Measurements from ENCODE around the gene SLC37A3. TPM values are rescaled to one million over a fixed set of nuclear protein-coding genes. Genes with fewer than 3 reads are reported as not detected.
"Not testable (repeated sequence)": the region's sequence is repeated elsewhere in the genome, so short reads cannot be mapped to it uniquely, and the experiment has no call there.

SLC37A3 gene
- total RNA-seq, 2 experiments from 2014 or later = 19.9 to 23.9 TPM

DNA sequence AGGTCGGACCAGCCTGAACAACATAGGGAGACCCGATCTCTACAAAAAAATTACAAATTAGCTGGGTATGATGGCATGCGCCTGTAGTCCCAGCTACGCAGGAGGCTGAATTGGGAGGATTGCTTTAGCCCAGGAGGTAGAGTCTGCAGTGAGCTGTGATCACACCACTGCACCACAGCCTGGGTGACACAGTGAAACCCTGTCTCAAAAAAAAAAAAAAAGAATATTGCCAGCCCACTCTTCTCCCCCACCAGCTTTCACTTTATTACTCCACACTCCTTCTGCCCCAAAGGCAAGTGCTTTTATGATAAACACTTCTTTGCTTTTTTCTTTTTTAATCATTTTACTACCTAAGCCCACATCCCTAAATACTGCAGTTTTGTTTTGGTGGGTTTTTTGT is 20.3 kb upstream of the SLC37A3 start:
- POLR2A ChIA-PET = no interaction called here
- no peaks in the 10 kb centered on the region for H3K9me3 Mint-ChIP-seq (ENCODE audit: insufficient read depth)
- CTCF ChIA-PET = no interaction called here
- H3K36me3 Mint-ChIP-seq (ENCODE audit: low read depth) = peaks cover 5% of the 10 kb centered on the region
- H3K4me1 Mint-ChIP-seq (ENCODE audit: low read depth) = peaks cover 19% of the 10 kb centered on the region
- H3K4me3 Mint-ChIP-seq = no peak overlapping the region
- ATAC-seq (no peak), DNase-seq (no peak)
- no peak overlapping the region for H3K27ac Mint-ChIP-seq
- no peaks in the 10 kb centered on the region for H3K27me3 Mint-ChIP-seq (ENCODE audit: low read depth)

DNA sequence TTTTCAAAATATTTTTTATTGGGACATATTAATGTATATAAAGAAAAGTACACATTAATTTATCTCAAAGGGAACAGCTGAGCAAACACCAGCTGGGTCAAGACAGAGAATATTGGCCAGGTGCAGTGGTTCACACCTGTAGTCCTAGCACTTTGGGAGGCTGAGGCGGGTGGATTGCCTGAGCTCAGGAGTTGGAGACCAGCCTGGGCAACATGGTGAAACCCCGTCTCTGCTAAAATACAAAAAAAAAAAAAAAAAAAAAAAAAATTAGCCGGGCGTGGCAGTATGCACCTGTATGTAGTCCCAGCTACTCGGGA is 19.8 kb upstream of the SLC37A3 start:
- not testable (repeated sequence) for H3K9me3 Mint-ChIP-seq (ENCODE audit: insufficient read depth); H3K36me3 Mint-ChIP-seq (ENCODE audit: low read depth); H3K4me3 Mint-ChIP-seq; H3K27ac Mint-ChIP-seq; DNase-seq; ATAC-seq; H3K27me3 Mint-ChIP-seq (ENCODE audit: low read depth)
- peaks cover 19% of the 10 kb centered on the region for H3K4me1 Mint-ChIP-seq (ENCODE audit: low read depth)
- ChIA-PET POLR2A (interaction anchor here (0.7 to 1.6 kb wide), 2 partner anchors 14 to 1173 kb away, joined by 3 to 6 read pairs; partner anchors contain the start of gene RAB19), CTCF (interaction anchor here (1.3 kb wide), 1 partner anchor 27 kb away, joined by 7 read pairs; no protein-coding TSS in a partner anchor)

DNA sequence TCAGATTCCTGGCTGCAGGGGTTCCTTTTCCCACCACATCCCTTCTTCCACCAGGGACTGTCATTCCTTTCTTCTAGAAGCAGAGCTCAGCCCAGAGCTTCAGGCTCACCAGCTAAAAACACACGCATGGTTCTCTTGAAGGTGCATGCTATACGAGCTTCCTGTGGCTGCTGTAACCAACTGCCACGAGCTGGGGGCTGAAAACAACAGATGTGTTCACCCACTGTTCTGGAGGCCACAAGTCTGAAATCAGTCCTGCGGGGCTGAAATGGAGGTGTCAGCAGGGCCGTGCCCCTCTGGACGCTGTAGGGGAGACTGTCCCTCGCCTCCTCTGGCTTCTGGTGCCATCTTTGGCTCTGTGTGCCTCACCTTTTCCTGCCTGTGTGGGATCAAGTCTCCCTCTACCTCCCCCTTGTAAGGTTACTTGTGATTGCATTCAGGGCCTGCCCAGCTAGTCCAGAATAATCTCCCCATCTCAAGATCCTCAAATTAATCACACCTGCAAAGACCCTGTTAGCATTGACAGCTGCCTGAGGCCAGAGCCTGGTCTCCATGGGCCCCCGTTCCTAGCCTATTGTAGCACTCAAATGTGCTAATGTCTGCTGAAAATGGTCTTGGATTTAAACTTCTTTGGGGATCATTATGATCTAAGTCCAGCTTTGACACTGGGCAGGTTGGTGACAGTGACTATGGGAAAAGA is 19.3 kb upstream of the SLC37A3 start:
- POLR2A ChIA-PET = interaction anchor here (0.6 to 1.6 kb wide), 5 partner anchors 11 to 1173 kb away, joined by 3 to 7 read pairs (median 4); partner anchors contain the start of genes LUC7L2 and RAB19
- ATAC-seq = peak; percentile 73
- Mint-ChIP-seq H3K9me3 (ENCODE audit: insufficient read depth) (no peaks in the 10 kb centered on the region), H3K36me3 (ENCODE audit: low read depth) (peaks cover 7% of the 10 kb centered on the region), H3K4me1 (ENCODE audit: low read depth) (peaks cover 19% of the 10 kb centered on the region), H3K27ac (peak overlapping the region; percentile 75), H3K27me3 (ENCODE audit: low read depth) (no peaks in the 10 kb centered on the region), H3K4me3 (no peak overlapping the region)
- DNase-seq = peak; percentile 43
- CTCF ChIA-PET = interaction anchor here (0.9 to 1.4 kb wide), 4 partner anchors 21 to 42 kb away, joined by 3 to 7 read pairs (median 4); no protein-coding TSS in a partner anchor

DNA sequence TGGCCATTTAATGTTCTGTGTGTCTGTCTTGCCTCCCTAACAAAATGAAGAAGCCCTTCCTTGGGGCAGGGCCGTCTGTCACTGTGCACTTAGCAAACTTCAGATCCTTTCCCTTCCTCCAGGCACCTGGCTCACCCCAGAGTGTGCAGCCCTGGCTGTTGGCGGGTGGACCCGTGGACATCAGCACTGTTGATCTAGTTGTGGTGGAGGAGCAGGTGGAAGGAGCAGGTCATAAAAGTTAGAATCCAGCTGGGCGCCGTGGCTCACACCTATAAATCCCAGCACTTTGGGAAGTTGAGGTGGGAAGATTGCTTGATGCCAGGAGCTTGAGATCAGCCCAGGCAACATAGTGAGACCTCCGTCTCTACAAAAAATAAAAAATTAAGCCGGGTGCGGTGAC is 18.2 kb upstream of the SLC37A3 start:
- peaks cover 19% of the 10 kb centered on the region for H3K4me1 Mint-ChIP-seq (ENCODE audit: low read depth)
- no peaks in the 10 kb centered on the region for H3K27me3 Mint-ChIP-seq (ENCODE audit: low read depth)
- DNase-seq (no peak), ATAC-seq (no peak)
- H3K9me3 Mint-ChIP-seq (ENCODE audit: insufficient read depth) = no peaks in the 10 kb centered on the region
- POLR2A ChIA-PET = interaction anchor here (0.9 to 1.6 kb wide), 3 partner anchors 12 to 1057 kb away, joined by 3 to 7 read pairs (median 6); partner anchors contain the start of genes LUC7L2 and RAB19
- CTCF ChIA-PET = interaction anchor here (0.9 to 1.4 kb wide), 3 partner anchors 19 to 27 kb away, joined by 3 read pairs; no protein-coding TSS in a partner anchor
- no peak overlapping the region for H3K27ac Mint-ChIP-seq
- H3K36me3 Mint-ChIP-seq (ENCODE audit: low read depth) = peaks cover 10% of the 10 kb centered on the region
- H3K4me3 Mint-ChIP-seq = no peak overlapping the region

DNA sequence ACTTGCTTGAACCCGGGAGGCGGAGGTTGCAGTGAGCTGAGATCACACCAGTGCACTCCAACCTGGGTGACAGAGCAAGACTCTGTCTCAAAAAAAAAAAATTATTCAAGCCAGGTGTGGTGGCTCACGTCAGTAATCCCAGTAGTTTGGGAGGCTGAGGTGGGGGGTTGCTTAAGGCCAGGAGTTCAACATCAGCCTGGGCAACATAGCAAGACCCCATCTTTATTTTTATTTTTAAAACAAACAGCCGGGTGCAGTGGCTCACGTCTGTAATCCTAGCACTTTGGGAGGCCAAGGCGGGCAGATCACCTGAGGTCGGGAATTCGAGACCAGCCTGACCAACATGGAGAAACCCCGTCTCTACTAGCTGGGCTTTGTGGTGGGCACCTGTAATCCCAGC is 17.5 kb upstream of the SLC37A3 start:
- POLR2A ChIA-PET; H3K36me3 Mint-ChIP-seq (ENCODE audit: low read depth); H3K9me3 Mint-ChIP-seq (ENCODE audit: insufficient read depth); DNase-seq; H3K27ac Mint-ChIP-seq; H3K4me3 Mint-ChIP-seq; H3K27me3 Mint-ChIP-seq (ENCODE audit: low read depth); ATAC-seq: not testable (repeated sequence)
- peaks cover 19% of the 10 kb centered on the region for H3K4me1 Mint-ChIP-seq (ENCODE audit: low read depth)
- CTCF ChIA-PET = interaction anchor here (1.4 kb wide), 1 partner anchor 25 kb away, joined by 3 read pairs; no protein-coding TSS in a partner anchor

DNA sequence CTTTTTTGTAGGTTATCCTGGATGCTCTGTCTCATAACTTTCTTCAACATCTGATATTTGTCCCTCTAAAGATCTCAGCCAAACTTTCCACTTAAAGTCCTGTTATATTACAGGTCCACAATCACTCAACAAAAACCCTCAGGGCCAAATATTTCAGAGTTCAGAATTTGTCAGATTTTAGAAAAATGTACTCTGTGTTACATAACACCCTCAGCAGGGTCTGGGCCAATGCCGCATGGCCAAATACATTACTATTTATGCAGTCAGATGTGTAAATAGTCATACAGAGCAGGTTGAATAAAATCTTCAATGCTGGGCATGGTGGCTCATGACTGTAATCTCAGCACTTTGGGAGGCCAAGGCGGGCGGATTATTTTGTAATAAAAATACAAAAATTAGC is 17.0 kb upstream of the SLC37A3 start:
- Mint-ChIP-seq H3K9me3 (ENCODE audit: insufficient read depth) (no peaks in the 10 kb centered on the region), H3K4me3 (no peak overlapping the region), H3K27ac (no peak overlapping the region), H3K4me1 (ENCODE audit: low read depth) (peaks cover 19% of the 10 kb centered on the region), H3K36me3 (ENCODE audit: low read depth) (peaks cover 10% of the 10 kb centered on the region), H3K27me3 (ENCODE audit: low read depth) (no peaks in the 10 kb centered on the region)
- ChIA-PET POLR2A (no interaction called here), CTCF (no interaction called here)
- DNase-seq = no peak
- no peak for ATAC-seq

DNA sequence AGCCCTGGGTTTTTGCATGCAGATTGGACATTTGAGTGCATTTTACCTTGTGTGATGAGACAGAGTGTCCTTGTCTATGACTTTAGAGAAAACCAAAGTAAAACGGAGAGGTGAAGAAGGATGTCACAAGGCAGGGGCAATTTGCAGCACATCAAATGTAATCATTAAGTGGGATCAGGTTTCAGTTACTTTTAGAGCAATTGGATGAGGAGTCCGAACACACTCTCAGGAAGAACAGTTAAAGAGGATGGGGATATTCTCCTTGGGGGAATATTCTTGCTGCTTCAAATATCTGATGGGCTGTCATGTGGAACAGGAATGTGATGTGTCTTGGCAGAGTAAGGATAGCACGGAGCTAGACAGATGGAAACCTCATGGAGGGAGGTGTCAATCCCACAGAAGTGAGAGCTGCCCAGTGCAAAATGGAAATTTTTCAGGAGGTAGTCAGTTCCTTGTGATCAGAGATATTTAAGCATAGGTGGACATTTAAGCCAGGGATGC is 6.3 kb upstream of the SLC37A3 start:
- ATAC-seq (no peak), DNase-seq (no peak)
- peak overlapping the region; percentile 94 for H3K27ac Mint-ChIP-seq
- no peaks in the 10 kb centered on the region for H3K9me3 Mint-ChIP-seq (ENCODE audit: insufficient read depth)
- H3K27me3 Mint-ChIP-seq (ENCODE audit: low read depth) = no peaks in the 10 kb centered on the region
- peaks cover 30% of the 10 kb centered on the region for H3K4me1 Mint-ChIP-seq (ENCODE audit: low read depth)
- ChIA-PET CTCF (interaction anchor here (1.3 to 1.6 kb wide), 2 partner anchors 10 to 29 kb away, joined by 3 to 5 read pairs; no protein-coding TSS in a partner anchor), POLR2A (interaction anchor here (1.1 to 2.3 kb wide), 4 partner anchors 13 to 74 kb away, joined by 3 to 14 read pairs (median 4); no protein-coding TSS in a partner anchor)
- H3K4me3 Mint-ChIP-seq = peak overlapping the region; percentile 88
- H3K36me3 Mint-ChIP-seq (ENCODE audit: low read depth) = peaks cover 8% of the 10 kb centered on the region

DNA sequence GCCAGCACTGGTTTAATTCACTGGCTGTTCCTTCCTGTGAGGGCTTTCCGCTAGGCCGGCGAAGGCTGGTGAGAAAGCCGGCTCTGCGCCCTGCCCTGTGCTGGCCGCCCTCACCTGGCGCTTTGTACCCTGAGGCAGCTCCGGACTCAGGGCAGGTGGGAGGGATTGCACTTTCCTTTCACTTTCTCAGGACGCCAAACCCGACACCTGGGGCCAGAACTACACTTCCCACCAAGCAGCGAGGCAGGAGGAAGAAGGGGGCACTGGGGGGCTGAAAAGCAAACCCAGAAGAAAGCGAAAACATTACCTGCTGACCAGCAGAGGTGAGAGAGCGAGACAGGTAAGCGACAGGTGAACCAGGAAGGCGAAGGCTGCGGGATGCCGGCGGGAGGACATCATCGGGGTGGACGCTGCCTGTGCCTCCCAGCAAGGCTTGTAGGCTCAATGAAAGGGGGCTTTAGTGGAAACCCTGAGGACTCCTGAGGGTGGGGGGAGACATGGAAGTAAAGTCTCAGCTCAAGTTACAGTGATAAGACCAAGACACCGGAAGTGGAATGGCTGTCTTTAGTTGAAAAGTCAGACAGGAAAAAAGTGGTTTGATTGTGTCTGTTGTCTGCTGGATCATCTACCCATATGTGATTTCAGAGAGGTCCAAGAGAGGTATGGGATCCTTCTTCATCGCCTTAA is 5.7 kb upstream of the SLC37A3 start, which contains the start of gene RAB19:
TSS of gene RAB19 (plus strand) at position 181 of the 687 bp plus-strand sequence. CDS start 3,589 bp downstream, outside the sequence.
- CTCF ChIA-PET = interaction anchor here (1.0 to 1.6 kb wide), 4 partner anchors 9 to 73 kb away, joined by 3 to 5 read pairs (median 4); no protein-coding TSS in a partner anchor
- ATAC-seq (peak; percentile 89), DNase-seq (peak; percentile 69)
- peaks cover 8% of the 10 kb centered on the region for H3K36me3 Mint-ChIP-seq (ENCODE audit: low read depth)
- peaks cover 31% of the 10 kb centered on the region for H3K4me1 Mint-ChIP-seq (ENCODE audit: low read depth)
- peak within 1 kb of the TSS; percentile 94 for H3K27ac Mint-ChIP-seq
- no peaks in the 10 kb centered on the region for H3K9me3 Mint-ChIP-seq (ENCODE audit: insufficient read depth)
- peak within 1 kb of the TSS; percentile 88 for H3K4me3 Mint-ChIP-seq
- POLR2A ChIA-PET = interaction anchor here (0.6 to 2.3 kb wide), 6 partner anchors 9 to 74 kb away, joined by 3 to 14 read pairs (median 4); no protein-coding TSS in a partner anchor
- H3K27me3 Mint-ChIP-seq (ENCODE audit: low read depth) = no peaks in the 10 kb centered on the region

DNA sequence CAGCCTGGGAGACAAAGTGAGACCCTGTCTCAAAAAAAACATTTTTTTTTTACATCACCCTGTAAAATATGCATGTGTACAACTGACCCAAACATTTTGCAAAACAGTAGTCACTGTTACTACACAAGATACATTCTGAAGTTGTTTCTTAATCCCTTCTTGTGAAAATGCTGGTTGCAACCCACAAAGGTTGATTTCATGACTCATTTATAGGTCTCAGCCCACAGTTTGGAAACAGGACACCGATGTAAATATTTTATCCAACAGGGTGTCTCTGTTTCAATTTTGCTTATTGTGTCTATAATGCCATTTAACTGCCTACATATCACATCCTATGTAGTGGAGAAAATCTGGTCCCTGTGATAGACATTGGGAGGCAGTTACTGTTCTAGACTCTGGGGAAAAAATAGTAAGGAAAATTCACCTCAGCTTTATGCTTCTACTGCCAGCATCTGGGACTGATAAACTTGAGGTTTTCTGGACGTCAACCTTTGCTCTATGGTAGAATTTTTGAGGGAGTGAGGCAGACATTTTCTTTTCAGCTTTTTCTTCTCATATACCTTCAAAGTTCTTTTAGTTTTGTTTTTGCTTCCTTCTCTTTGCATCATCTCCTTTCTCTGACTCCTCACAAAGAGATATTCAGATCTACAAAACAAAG is 4.0 kb upstream of the SLC37A3 start:
- ATAC-seq (no peak), DNase-seq (no peak)
- peak overlapping the region; percentile 13 for H3K4me3 Mint-ChIP-seq
- peaks cover 37% of the 10 kb centered on the region for H3K4me1 Mint-ChIP-seq (ENCODE audit: low read depth)
- POLR2A ChIA-PET = interaction anchor here (0.8 to 2.3 kb wide), 4 partner anchors 12 to 75 kb away, joined by 3 to 14 read pairs (median 4); no protein-coding TSS in a partner anchor
- peaks cover 2% of the 10 kb centered on the region for H3K36me3 Mint-ChIP-seq (ENCODE audit: low read depth)
- no peaks in the 10 kb centered on the region for H3K9me3 Mint-ChIP-seq (ENCODE audit: insufficient read depth)
- H3K27ac Mint-ChIP-seq = peak overlapping the region; percentile 19
- no peaks in the 10 kb centered on the region for H3K27me3 Mint-ChIP-seq (ENCODE audit: low read depth)
- CTCF ChIA-PET = no interaction called here

DNA sequence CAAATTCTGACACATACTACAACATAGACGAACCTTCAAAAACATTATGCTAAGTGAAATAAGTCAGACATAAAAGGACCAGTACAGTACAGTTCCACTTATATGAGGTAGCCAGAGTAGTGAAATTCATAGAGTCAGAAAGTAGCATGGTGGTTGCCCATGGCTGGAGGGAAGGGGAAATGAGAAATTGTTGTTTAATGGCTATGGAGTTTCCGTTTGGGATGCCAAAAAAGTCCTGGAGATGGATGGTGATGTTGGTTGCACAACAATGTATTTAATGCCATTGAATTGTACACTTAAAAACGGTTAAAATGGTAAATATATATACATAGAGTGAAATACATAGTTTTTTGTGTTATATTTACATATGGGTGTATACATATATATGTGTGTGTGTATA is 2.1 kb upstream of the SLC37A3 start:
- no peaks in the 10 kb centered on the region for H3K9me3 Mint-ChIP-seq (ENCODE audit: insufficient read depth)
- ChIA-PET CTCF (no interaction called here), POLR2A (no interaction called here)
- peaks cover 4% of the 10 kb centered on the region for H3K36me3 Mint-ChIP-seq (ENCODE audit: low read depth)
- ATAC-seq (no peak), DNase-seq (no peak)
- H3K4me1 Mint-ChIP-seq (ENCODE audit: low read depth) = peaks cover 46% of the 10 kb centered on the region
- no peak overlapping the region for H3K27ac Mint-ChIP-seq
- H3K4me3 Mint-ChIP-seq = no peak overlapping the region
- H3K27me3 Mint-ChIP-seq (ENCODE audit: low read depth) = no peaks in the 10 kb centered on the region

DNA sequence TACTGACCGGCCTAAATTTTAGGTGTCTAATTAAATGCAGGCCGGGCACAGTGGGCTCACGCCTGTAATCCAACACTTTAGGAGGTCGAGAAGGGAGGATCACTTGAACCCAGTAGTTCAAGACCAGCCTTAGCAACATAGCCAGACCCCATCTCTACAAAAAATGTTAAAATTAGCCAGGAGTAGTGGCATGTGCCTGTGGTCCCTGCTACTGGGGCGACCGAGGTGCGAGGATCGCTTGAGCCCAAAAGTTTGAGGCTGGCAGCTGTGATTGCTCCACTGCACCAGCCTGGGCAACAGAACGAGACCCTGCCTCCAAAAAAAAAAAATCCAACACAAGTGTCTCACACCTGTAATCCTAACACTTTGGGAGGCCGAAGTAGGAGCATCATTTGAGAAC is 491 bp upstream of the SLC37A3 start:
- Mint-ChIP-seq H3K9me3 (ENCODE audit: insufficient read depth) (no peaks in the 10 kb centered on the region), H3K36me3 (ENCODE audit: low read depth) (peaks cover 4% of the 10 kb centered on the region), H3K4me1 (ENCODE audit: low read depth) (peaks cover 35% of the 10 kb centered on the region), H3K27ac (no peak overlapping the region), H3K4me3 (peak overlapping the region; percentile 87), H3K27me3 (ENCODE audit: low read depth) (no peaks in the 10 kb centered on the region)
- CTCF ChIA-PET = interaction anchor here (1.4 kb wide), 1 partner anchor 78 kb away, joined by 4 read pairs; no protein-coding TSS in a partner anchor
- DNase-seq = no peak
- POLR2A ChIA-PET = interaction anchor here (4.1 kb wide), 1 partner anchor 23 kb away, joined by 24 read pairs; no protein-coding TSS in a partner anchor
- ATAC-seq = no peak

All from activated CD8-positive, alpha-beta T cell treated with anti-CD3 and anti-CD28 coated beads, Interleukin-2, amount 10 ng/mL, durations not matched to agents 7 days and 5 days (primary cell).